Natural killer cell (primary cell): Measurements from ENCODE around the gene NEK9. TPM values are rescaled to one million over a fixed set of nuclear protein-coding genes. Genes with fewer than 3 reads are reported as not detected.
"Not testable (repeated sequence)": the region's sequence is repeated elsewhere in the genome, so short reads cannot be mapped to it uniquely, and the experiment has no call there.

Source experiments
- ATAC-seq, 3 donors: fragments of 150-1000 bp in 2 of 3; fragments of 200-7000 bp in 1 of 3; cut with Tn5 transposase; 1 replicate in 1 of 3; 2 replicates in 2 of 3; pipeline ENCODE4 v1.10.0; 2021; ENCODE audit warnings: mild to moderate bottlenecking in 2 of 3, moderate library complexity in 2 of 3
- DNase-seq, 2 donors: peaks; one replicate each; pipeline versions ENCODE4 v3.0.0 to v3.0.0-alpha.2; 2013 to 2021; ENCODE audit warnings: mixed read lengths in 1 of 2
- H3K27ac ChIP-seq: one replicate; pipeline ENCODE4 v1.5.1; 2013; ENCODE audit warnings: mild to moderate bottlenecking, low read length
- H3K27me3 ChIP-seq: one replicate; pipeline ENCODE4 v1.6.1; 2013; ENCODE audit warnings: low read length; ENCODE audit not compliant: control insufficient read depth, insufficient read depth
- H3K36me3 ChIP-seq: one replicate; pipeline ENCODE4 v1.6.1; 2013; ENCODE audit warnings: low read length; ENCODE audit not compliant: control insufficient read depth, insufficient read depth
- H3K4me1 ChIP-seq: one replicate; pipeline ENCODE4 v1.6.1; 2013; ENCODE audit warnings: low read length; ENCODE audit not compliant: control insufficient read depth, insufficient read depth
- H3K4me3 ChIP-seq: one replicate; pipeline ENCODE4 v1.5.1; 2013; ENCODE audit warnings: low read length
- H3K9me3 ChIP-seq: one replicate; pipeline ENCODE4 v1.6.1; 2013; ENCODE audit warnings: low read length; ENCODE audit not compliant: control insufficient read depth, insufficient read depth
- H3K27ac Mint-ChIP-seq, 2 donors: one replicate each; pipeline ENCODE4 v1.8.0; 2022; ENCODE audit warnings: mild to moderate bottlenecking in 2 of 2, mixed read lengths in 2 of 2, moderate library complexity in 1 of 2
- H3K27me3 Mint-ChIP-seq, 2 donors: one replicate each; pipeline ENCODE4 v1.8.0; 2022; ENCODE audit warnings: low read depth in 2 of 2, mixed read lengths in 2 of 2
- H3K36me3 Mint-ChIP-seq: one replicate; pipeline ENCODE4 v1.8.0; 2022; ENCODE audit warnings: mixed read lengths
- H3K4me1 Mint-ChIP-seq, 2 donors: one replicate each; pipeline ENCODE4 v1.8.0; 2022; ENCODE audit warnings: mixed read lengths in 2 of 2
- H3K4me3 Mint-ChIP-seq: one replicate; pipeline ENCODE4 v1.8.0; 2022; ENCODE audit warnings: mild to moderate bottlenecking, moderate library complexity, mixed read lengths
- H3K9me3 Mint-ChIP-seq, 2 donors: one replicate each; pipeline ENCODE4 v1.8.0; 2022; ENCODE audit warnings: mixed read lengths in 2 of 2
- CTCF ChIP-seq: fragments of 200-600 bp; IDR thresholded peaks from one replicate; pipeline ENCODE4 v1.8.0; 2022; ENCODE audit warnings: antibody characterized with exemption
- WGBS: methylation state at CpG from one replicate; pipeline ENCODE4 v1.1.7; 2013; ENCODE audit warnings: missing lambda C conversion rate; ENCODE audit not compliant: insufficient coverage; 5-methylcytosine and 5-hydroxymethylcytosine counted together
- intact Hi-C: fragments of 100-400 bp; cut with micrococcal nuclease; formaldehyde crosslinking; loops from one replicate; pipeline ENCODE4 v1.14.2; 2022
- total RNA-seq, 4 donors: library from RNA; stranded (reverse); fragments of 120-200 nt in 1 of 4; gene quantifications; one replicate each; pipeline versions ENCODE4 v1.2.3 to v1.2.4, GENCODE V29; 2013 to 2022

NEK9 gene
- total RNA-seq, 3 donors from 2014 or later (not counting 1 experiment from before 2014, with no cell fraction given) = 64.4 to 78.7 (median 74.4) TPM

GRCh38 chr14:75068294-75069120 lies 58.3 kb downstream of the NEK9 start:
- peaks cover 13% of the 10 kb centered on the region for H3K4me1 ChIP-seq
- H3K9me3 ChIP-seq = no peaks in the 10 kb centered on the region
- peaks cover 8 to 12% of the 10 kb centered on the region in 2 donors for H3K4me1 Mint-ChIP-seq
- no peaks in the 10 kb centered on the region for H3K36me3 ChIP-seq
- H3K4me3 Mint-ChIP-seq = no peak overlapping the region
- H3K9me3 Mint-ChIP-seq = no peaks in the 10 kb centered on the region
- no peaks in the 10 kb centered on the region for H3K27me3 Mint-ChIP-seq
- WGBS = 62% methylated on average over 14 of the region's 15 CpGs
- H3K4me3 ChIP-seq = peak overlapping the region; percentile 76
- H3K36me3 Mint-ChIP-seq = no peaks in the 10 kb centered on the region
- TF ChIP-seq CTCF = no peak
- H3K27ac Mint-ChIP-seq = no peak overlapping the region
- no peaks in the 10 kb centered on the region for H3K27me3 ChIP-seq
- intact Hi-C loops = no loop called here
- DNase-seq (no peak), ATAC-seq (no peak)
- H3K27ac ChIP-seq = no peak overlapping the region

GRCh38 chr14:75067765-75068164 lies 59.1 kb downstream of the NEK9 start:
- H3K36me3 Mint-ChIP-seq, H3K36me3 ChIP-seq, ATAC-seq, H3K4me3 ChIP-seq, H3K9me3 ChIP-seq, DNase-seq, H3K27me3 Mint-ChIP-seq, H3K27me3 ChIP-seq, H3K27ac ChIP-seq, H3K27ac Mint-ChIP-seq, intact Hi-C loops, H3K9me3 Mint-ChIP-seq, H3K4me3 Mint-ChIP-seq: not testable (repeated sequence)
- H3K4me1 Mint-ChIP-seq = peaks cover 16 to 19% of the 10 kb centered on the region in 2 donors
- peaks cover 20% of the 10 kb centered on the region for H3K4me1 ChIP-seq
- WGBS = over 99% methylated on average over 4 of the region's 4 CpGs

GRCh38 chr14:75067212-75067611 lies 59.6 kb downstream of the NEK9 start:
- Histone ChIP-seq H3K9me3 (no peaks in the 10 kb centered on the region), H3K4me3 (no peak overlapping the region), H3K27me3 (no peaks in the 10 kb centered on the region), H3K36me3 (no peaks in the 10 kb centered on the region), H3K27ac (no peak overlapping the region), H3K4me1 (peaks cover 20% of the 10 kb centered on the region)
- 98% methylated on average over 1 of the region's 1 CpG for WGBS
- H3K36me3 Mint-ChIP-seq = no peaks in the 10 kb centered on the region
- H3K9me3 Mint-ChIP-seq = no peaks in the 10 kb centered on the region
- H3K27me3 Mint-ChIP-seq = no peaks in the 10 kb centered on the region
- no peak overlapping the region for H3K4me3 Mint-ChIP-seq
- peaks cover 18 to 22% of the 10 kb centered on the region in 2 donors for H3K4me1 Mint-ChIP-seq
- intact Hi-C loops = no loop called here
- DNase-seq (no peak), ATAC-seq (no peak)
- no peak overlapping the region for H3K27ac Mint-ChIP-seq
- TF ChIP-seq CTCF = no peak

GRCh38 chr14:75066691-75067090 lies 60.2 kb downstream of the NEK9 start:
- no peak for TF ChIP-seq CTCF
- Histone ChIP-seq H3K27me3 (no peaks in the 10 kb centered on the region), H3K4me1 (peaks cover 20% of the 10 kb centered on the region), H3K27ac (no peak overlapping the region), H3K9me3 (no peaks in the 10 kb centered on the region), H3K36me3 (no peaks in the 10 kb centered on the region), H3K4me3 (no peak overlapping the region)
- no peaks in the 10 kb centered on the region for H3K9me3 Mint-ChIP-seq
- 100% methylated on average over 2 of the region's 3 CpGs for WGBS
- no peak overlapping the region for H3K27ac Mint-ChIP-seq
- no peak for DNase-seq
- H3K27me3 Mint-ChIP-seq = no peaks in the 10 kb centered on the region
- H3K4me3 Mint-ChIP-seq = no peak overlapping the region
- H3K4me1 Mint-ChIP-seq = peaks cover 18 to 22% of the 10 kb centered on the region in 2 donors
- H3K36me3 Mint-ChIP-seq = no peaks in the 10 kb centered on the region
- no peak for ATAC-seq
- intact Hi-C loops = no loop called here
